Left renal pelvis (tissue), 4 donors: ENCODE results near the gene MACROD1. TPM values are rescaled to one million over a fixed set of nuclear protein-coding genes. Genes with fewer than 3 reads are reported as not detected.

Source experiments
- DNase-seq, 4 donors: peaks; one replicate each; pipeline ENCODE4 v3.0.0-alpha.2; 2013; ENCODE audit warnings: low read depth in 4 of 4, low spot score in 3 of 4
- polyA plus RNA-seq, 4 donors: library from polyadenylated mRNA; unstranded; fragments of 120-200 nt; gene quantifications; one replicate each; pipeline ENCODE4 v1.2.1, GENCODE V29; 2013; ENCODE audit not compliant: insufficient read length in 4 of 4

MACROD1 gene, protein sequence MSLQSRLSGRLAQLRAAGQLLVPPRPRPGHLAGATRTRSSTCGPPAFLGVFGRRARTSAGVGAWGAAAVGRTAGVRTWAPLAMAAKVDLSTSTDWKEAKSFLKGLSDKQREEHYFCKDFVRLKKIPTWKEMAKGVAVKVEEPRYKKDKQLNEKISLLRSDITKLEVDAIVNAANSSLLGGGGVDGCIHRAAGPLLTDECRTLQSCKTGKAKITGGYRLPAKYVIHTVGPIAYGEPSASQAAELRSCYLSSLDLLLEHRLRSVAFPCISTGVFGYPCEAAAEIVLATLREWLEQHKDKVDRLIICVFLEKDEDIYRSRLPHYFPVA
- 10 to 100 TPM; 14.9 to 17.8 (median 15.3) TPM for polyA plus RNA-seq

DNA sequence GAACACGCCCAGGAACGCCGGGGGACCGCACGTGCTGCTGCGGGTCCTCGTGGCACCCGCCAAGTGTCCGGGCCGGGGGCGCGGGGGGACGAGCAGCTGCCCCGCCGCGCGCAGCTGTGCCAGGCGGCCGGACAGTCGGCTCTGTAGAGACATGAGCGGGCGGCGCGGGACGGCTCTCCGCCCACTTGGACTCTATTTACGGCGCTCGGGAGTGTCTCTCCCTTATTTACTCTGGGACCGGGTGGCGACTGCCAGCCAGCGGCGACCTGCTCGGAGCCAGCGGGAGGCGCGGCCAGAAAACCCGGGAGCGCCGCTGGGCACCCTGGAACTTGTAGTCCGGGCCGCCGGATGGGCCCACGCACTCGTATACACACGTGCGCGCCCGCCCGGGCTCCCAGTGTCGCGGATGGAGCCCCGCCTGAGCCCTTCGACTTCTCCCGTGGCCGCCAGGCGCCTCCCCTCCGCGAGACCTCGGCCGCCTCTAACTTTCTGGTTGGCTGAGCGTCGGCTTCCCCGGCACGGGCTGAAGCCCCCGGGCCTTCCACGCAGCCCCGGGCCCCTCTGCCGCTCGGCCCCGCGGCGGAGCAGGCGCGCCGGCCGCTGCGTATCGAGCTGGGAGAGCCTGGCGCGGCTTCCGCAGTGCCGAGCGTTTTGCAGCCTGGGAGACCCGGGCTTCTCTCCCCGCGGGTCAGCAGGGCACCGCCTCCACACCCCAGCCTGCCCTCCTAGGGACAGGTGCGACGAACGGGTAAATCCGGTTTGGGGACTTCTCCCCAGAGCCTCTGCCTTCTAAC, at the start of gene MACROD1:
Gene MACROD1, minus strand, starts transcription at position 272 of the 794 bp plus-strand sequence. Its CDS starts 119 bp downstream, at position 153.
- no peak for DNase-seq

DNA sequence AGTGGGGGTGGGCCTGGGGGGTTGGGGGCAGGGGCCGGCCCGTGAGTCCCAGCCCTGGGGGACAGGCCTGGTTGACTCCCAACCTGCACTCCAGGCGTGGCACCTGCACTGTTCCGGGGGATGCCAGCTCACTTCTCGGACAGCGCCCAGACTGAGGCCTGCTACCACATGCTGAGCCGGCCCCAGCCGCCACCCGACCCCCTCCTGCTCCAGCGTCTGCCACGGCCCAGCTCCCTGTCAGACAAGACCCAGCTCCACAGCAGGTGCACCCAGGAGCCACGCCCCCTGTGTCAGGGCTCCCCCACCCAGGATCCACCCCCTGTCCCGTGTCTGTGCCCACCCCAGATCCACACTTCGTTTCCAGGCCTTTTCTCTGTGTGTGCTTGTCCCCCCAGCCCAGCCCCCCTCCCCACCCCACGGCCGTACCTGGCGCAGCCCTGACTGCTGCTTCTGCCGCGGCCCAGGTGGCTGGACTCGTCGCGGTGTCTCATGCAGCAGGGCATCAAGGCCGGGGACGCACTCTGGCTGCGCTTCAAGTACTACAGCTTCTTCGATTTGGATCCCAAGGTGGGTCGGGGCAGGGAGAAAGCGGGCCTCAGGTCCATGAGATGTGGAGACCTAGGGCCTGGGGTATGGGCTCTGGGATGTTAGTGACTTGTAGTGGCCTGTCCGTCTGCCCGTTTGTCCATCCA, 45.4 kb upstream of the MACROD1 start:
- DNase-seq = no peak

DNA sequence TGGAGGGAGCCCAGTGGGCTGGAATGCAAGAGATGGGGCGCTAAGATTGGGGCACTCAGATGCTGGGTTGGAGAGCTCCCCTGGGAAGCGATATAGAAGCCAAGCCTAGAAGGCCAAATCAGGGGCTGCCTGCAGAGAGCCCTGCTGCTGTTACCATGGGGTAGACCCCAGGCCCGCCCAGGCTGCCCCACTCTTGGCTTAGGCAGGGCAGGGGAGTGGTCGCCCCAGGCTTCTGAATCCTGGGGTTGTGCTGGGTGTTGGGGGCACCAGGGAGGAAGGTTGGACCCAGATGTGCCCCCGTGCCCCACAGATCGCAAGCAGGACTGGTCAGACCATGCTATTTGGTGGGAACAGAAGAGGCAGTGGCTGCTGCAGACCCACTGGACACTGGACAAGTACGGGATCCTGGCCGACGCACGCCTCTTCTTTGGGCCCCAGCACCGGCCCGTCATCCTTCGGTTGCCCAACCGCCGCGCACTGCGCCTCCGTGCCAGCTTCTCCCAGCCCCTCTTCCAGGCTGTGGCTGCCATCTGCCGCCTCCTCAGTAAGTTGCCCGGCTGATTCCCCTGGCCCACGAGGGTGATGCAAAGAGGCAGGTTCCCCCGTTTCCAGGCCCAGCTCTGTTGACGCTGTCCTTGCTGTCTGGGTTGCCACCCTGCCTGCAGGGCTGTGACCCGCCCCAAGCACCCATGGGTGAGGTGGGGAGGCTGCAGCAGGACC, 44.5 kb upstream of the MACROD1 start:
- DNase-seq = no peak

DNA sequence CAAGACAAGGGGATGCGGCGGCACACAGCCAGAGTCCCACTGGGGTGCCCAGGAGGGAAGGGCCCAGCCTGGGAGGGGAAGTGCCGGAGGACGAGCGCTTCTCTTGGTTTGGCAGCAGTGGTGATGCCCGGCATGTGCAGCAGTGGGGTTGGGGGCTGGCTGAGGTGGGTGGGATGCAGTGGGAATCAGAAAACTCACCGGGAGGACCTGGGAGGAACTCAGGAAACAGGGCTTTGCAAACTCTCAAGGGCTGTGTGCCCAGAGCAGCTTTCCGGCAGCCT, 43.6 kb upstream of the MACROD1 start:
- no peak for DNase-seq

DNA sequence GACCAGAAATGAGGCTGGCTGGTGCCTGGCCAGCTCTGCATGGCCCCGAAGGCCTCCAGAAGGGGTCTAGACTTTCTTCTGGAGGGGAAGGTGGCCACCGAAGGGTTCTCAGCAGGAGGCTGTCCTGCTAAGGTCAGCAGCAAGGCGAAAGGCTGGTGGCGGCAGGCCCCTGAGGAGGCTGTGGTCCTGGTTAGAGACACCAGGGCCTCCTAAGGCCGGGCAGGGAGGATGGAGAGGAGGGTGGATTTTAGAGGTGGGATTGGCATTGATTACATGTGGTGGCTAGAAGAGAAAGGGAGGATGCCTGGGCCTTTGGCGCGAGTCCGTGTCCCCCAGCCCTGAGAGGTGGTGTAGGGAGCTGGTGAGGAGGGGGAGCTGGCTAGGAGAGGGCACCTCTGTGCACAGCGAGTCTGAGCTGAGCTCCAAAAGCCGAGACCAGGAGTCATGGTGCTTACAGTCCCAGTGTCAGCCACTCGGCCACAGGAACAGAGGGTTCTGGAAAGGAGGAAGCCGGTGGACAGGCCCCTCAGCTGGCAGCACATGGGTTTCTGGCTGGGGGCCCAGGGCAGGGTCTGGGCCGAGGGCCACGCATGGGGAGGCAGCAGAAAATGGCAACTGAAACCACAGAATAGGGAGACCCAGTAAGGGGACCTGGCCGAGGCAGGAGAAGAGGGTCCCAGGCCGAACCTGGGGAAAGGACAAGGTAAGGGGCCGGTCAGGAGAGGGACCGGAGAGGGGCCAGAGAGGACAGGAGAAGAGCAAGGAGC, 43.1 kb upstream of the MACROD1 start:
- no peak for DNase-seq

DNA sequence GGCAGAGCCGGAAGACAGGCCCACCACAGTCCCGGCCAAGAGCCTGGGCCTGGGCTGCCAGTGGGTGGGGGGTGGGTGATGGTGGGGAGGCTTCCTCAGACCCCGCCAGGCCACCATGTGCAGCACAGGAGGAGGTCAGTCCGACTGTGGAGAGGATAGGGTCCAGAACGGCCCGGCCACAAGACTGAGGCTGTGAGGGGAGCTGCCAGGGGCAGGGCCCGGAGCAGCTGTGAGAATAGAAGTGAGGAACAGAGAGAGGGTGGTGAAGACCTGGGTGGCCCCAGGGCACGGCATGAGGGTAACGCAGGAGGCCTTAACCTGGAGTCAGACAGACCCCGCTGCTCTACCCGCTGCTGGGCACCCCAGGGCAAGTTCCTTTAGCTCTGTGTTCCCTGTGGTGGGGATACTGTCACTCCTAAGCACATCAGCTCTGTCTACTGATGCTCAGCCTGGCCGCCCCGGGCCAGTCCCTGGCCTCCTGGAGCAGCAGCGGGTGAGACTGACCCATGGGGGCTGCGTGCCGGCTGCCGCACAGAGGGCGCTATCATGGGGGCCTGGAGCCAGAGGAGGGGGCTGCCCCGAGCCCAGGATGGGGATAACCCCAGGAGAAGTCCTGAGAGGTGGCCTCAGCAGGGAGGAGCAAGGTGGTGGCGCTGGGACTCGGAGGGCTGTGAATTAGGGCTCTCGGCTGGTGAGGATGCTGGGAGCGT, 42.3 kb upstream of the MACROD1 start:
- no peak for DNase-seq

DNA sequence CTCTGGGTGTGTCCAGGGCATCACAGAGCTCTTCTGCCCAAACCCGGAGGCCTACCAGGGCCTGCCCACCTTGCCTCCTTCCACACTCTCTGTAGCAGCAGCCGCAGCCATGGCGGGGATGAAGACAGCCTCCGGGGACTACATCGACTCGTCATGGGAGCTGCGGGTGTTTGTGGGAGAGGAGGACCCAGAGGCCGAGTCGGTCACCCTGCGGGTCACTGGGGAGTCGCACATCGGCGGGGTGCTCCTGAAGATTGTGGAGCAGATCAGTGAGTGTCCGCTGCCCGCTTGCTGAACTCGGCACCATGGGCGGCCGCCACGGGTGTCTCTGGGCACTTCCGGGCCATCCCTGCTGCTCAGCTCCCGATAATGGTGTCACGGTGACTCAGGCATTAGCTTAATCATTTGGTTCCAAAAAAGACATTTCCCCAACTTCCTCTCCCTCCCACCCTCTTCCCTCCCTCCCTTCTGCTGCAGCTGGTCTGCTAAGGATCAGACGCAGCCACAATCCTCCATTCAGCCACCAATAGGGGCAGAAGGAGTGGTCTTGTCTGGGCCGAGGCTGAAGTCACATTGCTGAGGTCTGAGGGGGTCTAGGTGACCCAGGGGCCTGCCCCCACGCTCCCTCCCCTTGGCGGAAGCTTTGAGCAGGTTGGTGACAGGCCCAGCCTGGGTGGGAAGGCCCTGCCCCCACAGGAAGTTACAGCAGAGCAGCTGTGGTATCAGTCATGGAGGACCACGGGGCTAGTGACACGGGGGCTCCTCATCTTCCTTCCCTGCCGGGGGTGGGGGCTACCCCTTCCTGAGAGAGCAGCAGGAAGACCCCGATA, 41.6 kb upstream of the MACROD1 start:
- DNase-seq = no peak

DNA sequence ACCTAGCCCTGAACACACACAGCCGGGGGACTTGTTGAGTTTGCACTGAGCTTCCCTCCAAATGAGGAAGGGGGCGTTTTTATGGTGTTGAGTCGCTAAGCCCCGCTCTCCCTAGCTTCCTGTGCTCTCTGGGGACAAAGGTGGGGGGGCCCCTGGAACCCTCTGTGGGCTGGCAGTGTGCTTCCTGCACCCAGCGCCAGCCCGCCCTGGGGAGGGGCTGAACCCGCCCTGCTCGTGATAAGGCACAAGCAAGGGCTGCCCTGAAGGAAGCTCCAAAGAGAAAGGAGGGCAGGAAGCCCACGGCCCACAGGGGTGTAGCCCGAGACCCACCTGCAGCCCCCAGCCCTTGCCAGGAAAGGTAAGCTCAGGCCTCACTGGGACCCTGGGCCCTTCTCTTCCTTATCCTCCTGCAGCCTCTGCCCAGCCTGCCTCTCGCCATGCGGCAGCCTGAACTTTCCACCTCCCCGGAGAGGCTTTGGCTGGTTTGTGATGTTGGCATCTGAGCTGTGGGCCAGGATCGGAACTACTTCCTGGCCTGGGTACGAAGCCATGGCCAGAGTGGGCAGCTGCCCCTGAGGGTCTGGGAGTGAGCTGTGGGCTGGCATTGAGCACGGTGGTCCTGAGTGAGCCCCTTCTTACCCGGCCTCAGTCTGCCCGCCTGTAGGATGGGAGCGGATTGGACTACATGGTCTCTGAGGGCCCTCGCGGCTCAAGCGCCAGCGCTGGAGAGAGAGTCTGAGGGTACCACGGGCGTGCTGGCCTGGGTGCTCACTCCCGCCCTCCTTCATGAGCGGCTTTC, 40.7 kb upstream of the MACROD1 start, which contains the start of gene FERMT3:
Gene FERMT3, plus strand, starts transcription at position 265 of the 799 bp plus-strand sequence. CDS start 644 bp downstream, outside the sequence.
- DNase-seq = no peak

DNA sequence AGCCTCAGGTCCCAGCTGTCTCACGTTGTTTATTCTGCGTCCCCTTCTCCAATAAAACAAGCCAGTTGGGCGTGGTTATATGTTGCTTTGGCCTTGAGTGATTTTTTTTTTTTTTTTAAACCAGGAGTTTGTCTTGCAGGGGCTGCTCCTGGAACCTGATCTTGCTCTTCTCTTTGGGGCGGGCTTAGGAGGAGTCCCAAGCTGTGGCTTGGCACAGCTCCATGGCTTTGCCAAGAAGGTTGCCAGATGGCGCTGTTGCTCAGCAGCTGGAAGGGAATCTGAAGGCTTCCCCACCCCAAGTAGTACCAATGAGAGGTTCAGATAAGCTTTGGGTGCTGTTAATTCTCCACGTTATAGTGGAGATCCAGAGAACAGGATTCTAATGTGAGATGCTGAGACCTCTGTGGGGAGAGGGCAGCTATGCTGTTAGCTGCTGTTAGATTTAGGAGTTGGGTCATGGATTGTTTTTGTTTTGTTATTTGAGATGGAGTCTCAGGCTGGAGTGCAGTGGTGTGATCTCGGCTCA, 38.6 kb upstream of the MACROD1 start:
- peak; percentile 76 to 86 (median 76) for DNase-seq

DNA sequence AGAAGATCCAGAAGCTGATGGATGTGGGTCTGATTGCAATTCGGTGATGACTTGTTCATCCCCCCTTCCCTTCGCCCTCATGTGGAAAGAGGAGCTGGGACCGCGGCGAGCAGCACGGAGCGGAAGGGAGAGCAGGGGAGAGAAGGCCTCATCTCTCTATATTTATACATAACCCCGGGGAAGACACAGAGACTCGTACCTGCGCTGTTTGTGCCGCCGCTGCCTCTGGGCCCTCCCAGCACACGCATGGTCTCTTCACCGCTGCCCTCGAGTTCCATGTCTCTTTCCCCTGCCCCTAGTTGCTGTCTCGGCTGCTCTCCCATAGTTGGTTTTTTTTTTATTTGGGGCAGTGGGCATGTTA, 38.1 kb upstream of the MACROD1 start:
- DNase-seq = no peak

DNA sequence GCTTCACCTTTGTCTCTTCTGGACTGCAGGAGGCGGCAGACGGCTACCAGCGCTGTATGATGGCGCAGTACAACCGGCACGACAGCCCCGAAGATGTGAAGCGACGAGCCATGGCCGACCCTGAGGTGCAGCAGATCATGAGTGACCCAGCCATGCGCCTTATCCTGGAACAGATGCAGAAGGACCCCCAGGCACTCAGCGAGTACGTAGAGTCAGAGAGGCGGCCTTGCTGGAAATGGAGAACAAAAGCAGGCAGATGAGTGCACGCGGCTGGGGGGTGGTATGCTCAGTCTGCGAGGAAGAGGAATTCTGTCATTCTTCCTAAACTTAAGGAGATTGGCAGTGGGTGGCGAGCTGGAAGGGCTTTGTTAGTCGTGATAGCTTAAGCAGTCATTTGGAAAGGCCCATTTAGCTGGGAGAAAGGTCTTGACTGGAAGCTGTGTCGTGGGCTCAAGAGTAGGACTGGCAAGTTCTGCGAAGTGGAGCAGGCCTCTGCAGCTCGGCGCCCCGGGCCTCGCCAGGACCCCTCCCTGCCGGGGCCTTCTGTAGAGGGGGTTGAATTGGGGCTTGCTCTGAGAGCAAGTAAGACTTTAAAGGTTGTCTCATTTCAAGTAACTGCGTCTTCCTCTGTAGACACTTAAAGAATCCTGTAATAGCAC, 37.6 kb upstream of the MACROD1 start:
- DNase-seq = no peak

DNA sequence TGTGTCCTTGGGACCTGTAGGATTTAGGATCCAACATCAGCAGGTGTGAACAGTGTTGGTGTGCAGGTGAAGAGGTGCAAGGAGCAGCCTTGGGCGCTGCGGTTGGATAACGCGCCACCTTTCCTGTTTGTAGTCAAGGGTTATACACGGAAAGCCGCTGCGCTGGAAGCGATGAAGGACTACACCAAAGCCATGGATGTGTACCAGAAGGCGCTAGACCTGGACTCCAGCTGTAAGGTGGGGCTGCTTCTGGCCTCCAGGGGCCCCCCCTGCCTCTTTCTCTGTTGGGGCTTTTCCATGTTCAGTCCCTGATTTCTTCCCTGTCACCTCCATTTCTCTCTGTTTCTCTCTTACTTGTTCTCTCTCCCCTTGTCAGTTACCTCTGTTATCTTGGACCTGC, 37.1 kb upstream of the MACROD1 start:
- DNase-seq = no peak

DNA sequence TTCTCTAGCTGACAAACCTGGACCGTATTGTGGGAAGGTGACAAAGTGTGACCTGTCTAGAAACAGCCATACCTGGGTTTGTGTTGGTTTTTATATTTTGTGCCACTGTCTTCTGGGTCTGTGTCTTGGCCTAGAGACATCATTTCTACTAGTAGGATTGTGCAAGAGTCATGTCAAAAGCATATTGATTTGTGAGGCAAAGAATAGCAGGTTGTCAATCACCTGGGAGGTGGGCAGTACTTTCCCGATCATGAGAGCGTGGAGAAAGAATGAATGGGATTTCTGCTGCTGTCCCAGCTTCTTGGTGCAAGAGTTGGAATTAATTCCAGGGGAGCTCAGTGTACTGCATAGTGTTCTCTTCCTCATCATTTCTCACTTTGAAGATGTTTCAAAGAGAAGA, 35.6 kb upstream of the MACROD1 start:
- no peak for DNase-seq

DNA sequence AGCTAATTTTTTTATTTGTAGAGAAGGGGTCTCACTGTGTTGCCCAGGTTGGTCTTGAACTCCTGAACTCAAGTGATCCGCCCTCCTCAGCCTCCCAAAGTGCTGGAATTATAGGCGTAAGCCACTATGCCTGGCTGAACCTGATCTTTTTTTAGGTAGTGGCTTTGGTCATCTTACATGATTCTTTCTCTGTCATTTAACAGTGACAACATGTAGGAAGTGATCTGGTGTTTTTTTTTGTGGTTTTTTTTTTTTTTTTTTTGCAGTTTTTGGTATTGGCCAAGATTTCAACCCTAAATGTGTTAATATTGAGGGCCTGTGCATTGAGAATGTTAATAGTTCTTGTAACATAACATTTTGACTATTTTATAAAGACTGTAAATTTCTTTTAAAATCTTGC, 32.6 kb upstream of the MACROD1 start:
- no peak for DNase-seq

DNA sequence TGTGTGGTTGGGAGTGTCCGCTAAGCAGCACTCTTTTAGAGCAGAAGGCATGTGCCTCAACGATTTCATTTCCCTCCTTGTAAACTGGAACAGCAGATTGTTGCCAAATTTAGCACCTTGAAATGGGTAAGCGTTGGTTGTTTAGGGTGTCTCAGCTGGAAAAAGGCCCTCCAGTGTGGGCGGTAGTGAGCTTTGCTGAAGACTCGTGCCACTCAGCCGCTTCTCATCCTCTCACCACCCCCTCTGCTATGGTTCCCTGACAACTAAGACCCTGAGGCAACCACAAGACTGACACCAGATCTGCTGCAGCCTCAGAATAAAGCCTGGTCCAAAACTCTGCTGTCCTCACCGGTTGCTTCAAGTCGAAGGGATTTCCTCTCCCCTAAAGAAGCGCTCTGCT, 30.7 kb upstream of the MACROD1 start:
- DNase-seq = no peak

DNA sequence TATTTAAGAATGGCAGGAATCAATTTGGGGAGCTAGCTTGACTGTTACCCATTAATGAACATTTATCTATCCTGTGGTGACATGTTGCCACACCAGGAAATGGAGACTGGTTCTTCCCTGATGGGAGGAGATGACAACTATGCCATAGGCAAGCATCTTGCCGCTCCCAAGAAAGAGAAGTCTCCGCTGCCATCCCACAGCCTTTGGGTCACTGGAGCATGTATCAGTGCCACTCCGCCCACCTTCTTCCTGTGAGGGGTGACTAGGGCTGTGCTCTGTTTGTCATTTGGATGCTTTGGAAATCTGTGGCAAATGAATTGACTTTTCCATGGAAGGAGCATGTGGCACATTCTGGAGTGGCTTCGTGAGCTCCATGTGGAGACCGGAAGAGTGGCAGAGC, 26.5 kb upstream of the MACROD1 start:
- DNase-seq = no peak

DNA sequence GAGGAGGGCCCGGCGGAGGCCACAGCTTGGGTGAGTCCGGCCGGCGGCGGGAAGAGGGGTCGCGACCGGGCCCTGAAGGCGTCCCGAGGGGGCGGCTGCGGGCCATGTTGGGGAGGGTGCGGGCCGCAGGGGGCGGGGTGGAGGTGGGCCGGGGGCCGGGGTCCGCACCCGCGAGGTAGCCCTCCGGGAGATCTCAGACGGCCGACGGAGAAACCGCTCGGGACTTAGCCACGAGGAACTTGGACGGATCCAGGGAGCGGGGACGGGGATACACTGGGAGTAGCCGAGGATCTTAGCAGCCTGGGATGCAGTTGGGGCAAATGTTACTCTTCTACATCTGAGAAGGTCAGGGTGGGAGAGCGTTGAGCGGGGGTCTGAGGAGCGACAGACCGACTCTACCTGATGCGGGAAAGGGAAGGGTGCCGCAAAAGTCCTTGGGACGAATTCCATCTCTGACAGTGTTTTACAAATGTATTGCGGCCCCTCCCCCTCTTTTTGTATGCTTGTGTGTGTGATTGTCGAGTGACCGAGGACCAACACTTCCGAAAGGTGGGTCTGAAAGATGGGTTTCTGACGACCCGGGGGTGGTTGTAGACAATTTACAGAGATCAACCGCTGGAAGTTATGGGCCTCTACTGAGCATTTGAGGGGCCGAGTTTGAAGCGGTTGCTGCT, 20.7 kb upstream of the MACROD1 start:
- no peak for DNase-seq
